Measurements from ENCODE around the gene STK33.

Gene STK33

GRCh38 chr11:8345179-8345578 lies 248.8 kb downstream of the STK33 start:
- TF ChIP-seq CTCF (IDR thresholded peaks at IDR 0.05; ENCODE audit: low read depth, low read length): no peak
- no peak for DNase-seq (ENCODE audit: low read depth, low spot score)
- H3K4me3 ChIP-seq (ENCODE audit: low read depth, low read length): no peak overlapping the region
- in situ Hi-C loops (cut with HindIII; ENCODE audit: low sequenced_read_pairs): no loop called here

GRCh38 chr11:8344346-8344745 lies 249.7 kb downstream of the STK33 start:
- no peak for TF ChIP-seq CTCF (IDR thresholded peaks at IDR 0.05; ENCODE audit: low read depth, low read length)
- DNase-seq (ENCODE audit: low read depth, low spot score): no peak
- in situ Hi-C loops (cut with HindIII; ENCODE audit: low sequenced_read_pairs): no loop called here
- no peak overlapping the region for H3K4me3 ChIP-seq (ENCODE audit: low read depth, low read length)

GRCh38 chr11:8342821-8343681 lies 251.0 kb downstream of the STK33 start:
- H3K4me3 ChIP-seq (ENCODE audit: low read depth, low read length): no peak overlapping the region
- no peak for TF ChIP-seq CTCF (IDR thresholded peaks at IDR 0.05; ENCODE audit: low read depth, low read length)
- DNase-seq (ENCODE audit: low read depth, low spot score): no peak
- in situ Hi-C loops (cut with HindIII; ENCODE audit: low sequenced_read_pairs): no loop called here

GRCh38 chr11:8341996-8342395 lies 252.0 kb downstream of the STK33 start:
- TF ChIP-seq CTCF (IDR thresholded peaks at IDR 0.05; ENCODE audit: low read depth, low read length): no peak
- DNase-seq (ENCODE audit: low read depth, low spot score): no peak
- no peak overlapping the region for H3K4me3 ChIP-seq (ENCODE audit: low read depth, low read length)
- in situ Hi-C loops (cut with HindIII; ENCODE audit: low sequenced_read_pairs): no loop called here

Measured in astrocyte of the spinal cord (primary cell).